H1 (cell line): ENCODE measurements around the gene STBD1. TPM values are rescaled to one million over a fixed set of nuclear protein-coding genes. Genes with fewer than 3 reads are reported as not detected.

Experiments
- CTCF ChIA-PET: fragments of 300-600 bp; sonication (Branson Sonifier 250); formaldehyde crosslinking; loops from one replicate; lab custom pipeline; 2021; ENCODE audit not compliant: partially characterized antibody; lab: Charles Lee
- POLR2A ChIA-PET: fragments of 300-600 bp; sonication (Branson Sonifier 250); formaldehyde crosslinking; loops from one replicate; lab custom pipeline; 2021; ENCODE audit warnings: inconsistent platforms; ENCODE audit not compliant: partially characterized antibody; lab: Charles Lee
- DNase-seq, 2 experiments: peaks; one replicate each; pipeline versions ENCODE4 v3.0.0 to v3.0.0-alpha.2; 2010 to 2022; ENCODE audit warnings: low spot score in 2 of 2, low read depth in 1 of 2, mixed read lengths in 1 of 2
- FAIRE-seq: peaks from 2 replicates; lab custom pipeline; 2011; peaks lifted over from hg19 to GRCh38; lab: Jason Lieb, UNC
- H2AFZ ChIP-seq: 2 replicates; pipeline ENCODE4 v1.8.1; 2012; ENCODE audit warnings: low read length, inconsistent platforms
- H2AK5ac ChIP-seq: 2 replicates; pipeline ENCODE4 v1.6.1; 2013; ENCODE audit warnings: low read depth, low read length
- H2BK120ac ChIP-seq: replicated peaks from 2 replicates; pipeline ENCODE3; 2013; ENCODE audit warnings: low read depth, low read length, inconsistent platforms
- H2BK12ac ChIP-seq: 2 replicates; pipeline ENCODE4 v1.6.1; 2013; ENCODE audit warnings: low read depth, low read length
- H2BK15ac ChIP-seq: 2 replicates; pipeline ENCODE4 v1.6.1; 2013; ENCODE audit warnings: low read length
- H2BK20ac ChIP-seq: 2 replicates; pipeline ENCODE4 v1.6.1; 2013; ENCODE audit warnings: low read length
- H2BK5ac ChIP-seq: 2 replicates; pipeline ENCODE4 v1.6.1; 2013; ENCODE audit warnings: low read depth, low read length
- H3K14ac ChIP-seq: 2 replicates; pipeline ENCODE4 v1.6.1; 2013; ENCODE audit warnings: inconsistent platforms; ENCODE audit not compliant: insufficient read length
- H3K18ac ChIP-seq: 2 replicates; pipeline ENCODE4 v1.6.1; 2013; ENCODE audit warnings: low read length; ENCODE audit errors: extremely low read depth
- H3K23ac ChIP-seq: 2 replicates; pipeline ENCODE4 v1.6.1; 2013; ENCODE audit warnings: inconsistent platforms; ENCODE audit not compliant: insufficient read length
- H3K23me2 ChIP-seq: 2 replicates; pipeline ENCODE4 v1.6.1; 2013; ENCODE audit warnings: low read depth, low read length
- H3K27ac ChIP-seq: 2 replicates; pipeline ENCODE4 v1.6.1; 2011; ENCODE audit warnings: low read depth, low read length, inconsistent platforms
- H3K27me3 ChIP-seq, 4 experiments: replicated peaks in 1 of 4; 1 replicate in 1 of 4; 2 replicates in 3 of 4; pipeline versions ENCODE4 v1.6.1 to v1.8.1; 2011 to 2013; ENCODE audit warnings: low read length in 3 of 4, mild to moderate bottlenecking in 3 of 4, inconsistent platforms in 2 of 4, mixed read lengths in 2 of 4, moderate library complexity in 1 of 4; ENCODE audit not compliant: control insufficient read depth in 3 of 4, insufficient read depth in 3 of 4; ENCODE audit errors: extremely low read depth in 1 of 4
- H3K36me3 ChIP-seq, 4 experiments: 2 replicates each; pipeline versions ENCODE4 v1.6.1 to v1.8.1; 2011 to 2013; ENCODE audit warnings: mild to moderate bottlenecking in 4 of 4, low read length in 3 of 4, moderate library complexity in 2 of 4, control low read depth in 1 of 4, inconsistent platforms in 1 of 4; ENCODE audit not compliant: insufficient read depth in 4 of 4, control insufficient read depth in 2 of 4
- H3K4ac ChIP-seq: replicated peaks from 2 replicates; pipeline ENCODE3; 2013; ENCODE audit warnings: low read length, low read depth, mixed read lengths, inconsistent platforms; ENCODE audit not compliant: insufficient read length
- H3K4me1 ChIP-seq, 4 experiments: replicated peaks in 1 of 4; 1 replicate in 1 of 4; 2 replicates in 3 of 4; pipeline versions ENCODE4 v1.6.1 to v1.8.1; 2011 to 2013; ENCODE audit warnings: low read length in 3 of 4, inconsistent platforms in 2 of 4, mixed read lengths in 1 of 4; ENCODE audit not compliant: insufficient read depth in 4 of 4, control insufficient read depth in 3 of 4
- H3K4me2 ChIP-seq, 2 experiments: 2 replicates each; pipeline versions ENCODE4 v1.6.1 to v1.8.1; 2011 to 2013; ENCODE audit warnings: low read depth in 2 of 2, low read length in 2 of 2, control low read depth in 1 of 2, inconsistent platforms in 1 of 2, mild to moderate bottlenecking in 1 of 2; ENCODE audit not compliant: insufficient read depth in 1 of 2
- H3K4me3 ChIP-seq, 4 experiments: fragments of 200-600, 300-600 bp in 1 of 4; sonication (generic), shearing (Covaris generic), sonication (Bioruptor Twin) in 1 of 4; 2 replicates each; pipeline versions ENCODE4 v1.5.1 to v1.8.1; 2011 to 2016; ENCODE audit warnings: low read length in 4 of 4, low read depth in 3 of 4, control low read depth in 2 of 4, inconsistent platforms in 2 of 4, mild to moderate bottlenecking in 2 of 4, mixed read lengths in 1 of 4, moderate library complexity in 1 of 4; ENCODE audit not compliant: insufficient read depth in 2 of 4; ENCODE audit errors: extremely low read depth in 1 of 4
- H3K56ac ChIP-seq: replicated peaks from 2 replicates; pipeline ENCODE3; 2013; ENCODE audit warnings: low read depth, mild to moderate bottlenecking, mixed read lengths, low read length, inconsistent platforms; ENCODE audit not compliant: insufficient read length
- H3K79me1 ChIP-seq: 2 replicates; pipeline ENCODE4 v1.6.1; 2013; ENCODE audit warnings: low read depth, low read length, control low read depth
- H3K79me2 ChIP-seq, 2 experiments: 2 replicates each; pipeline versions ENCODE4 v1.6.1 to v1.8.1; 2012 to 2013; ENCODE audit warnings: low read length in 2 of 2, mild to moderate bottlenecking in 2 of 2, inconsistent platforms in 1 of 2; ENCODE audit not compliant: insufficient read depth in 2 of 2, control insufficient read depth in 1 of 2
- H3K9ac ChIP-seq, 4 experiments: replicated peaks in 1 of 4; 1 replicate in 1 of 4; 2 replicates in 3 of 4; pipeline versions ENCODE4 v1.6.1 to v1.8.1; 2011 to 2013; ENCODE audit warnings: low read depth in 3 of 4, low read length in 3 of 4, control low read depth in 2 of 4, mild to moderate bottlenecking in 2 of 4, moderate library complexity in 2 of 4, inconsistent platforms in 1 of 4; ENCODE audit errors: extremely low read depth in 1 of 4
- H3K9me3 ChIP-seq, 2 experiments: 2 replicates each; pipeline versions ENCODE4 v1.6.1 to v1.8.1; 2012 to 2013; ENCODE audit warnings: mild to moderate bottlenecking in 2 of 2, moderate library complexity in 2 of 2, control low read depth in 1 of 2, inconsistent platforms in 1 of 2, low read depth in 1 of 2, low read length in 1 of 2, mixed read lengths in 1 of 2; ENCODE audit not compliant: insufficient read depth in 2 of 2
- H4K20me1 ChIP-seq, 2 experiments: replicated peaks in 1 of 2; 2 replicates each; pipeline versions ENCODE3 to v1.8.1; 2011 to 2013; ENCODE audit warnings: inconsistent platforms in 2 of 2, low read length in 2 of 2, mild to moderate bottlenecking in 1 of 2; ENCODE audit not compliant: insufficient read depth in 2 of 2, control insufficient read depth in 1 of 2
- H4K5ac ChIP-seq: 2 replicates; pipeline ENCODE4 v1.6.1; 2013; ENCODE audit warnings: low read length, low read depth, mixed read lengths, inconsistent platforms; ENCODE audit not compliant: insufficient read length
- H4K8ac ChIP-seq: 2 replicates; pipeline ENCODE4 v1.8.0; 2013; ENCODE audit warnings: mild to moderate bottlenecking, moderate library complexity, low read length, inconsistent platforms; ENCODE audit not compliant: insufficient read depth; ENCODE audit errors: extremely low read depth
- H4K91ac ChIP-seq: replicated peaks from 2 replicates; pipeline ENCODE3; 2013; ENCODE audit warnings: low read length, mixed read lengths, inconsistent platforms; ENCODE audit not compliant: insufficient read length
- BACH1 ChIP-seq: IDR thresholded peaks from 2 replicates; pipeline ENCODE4 v1.6.1; 2012; ENCODE audit warnings: low read length, improper control_type of control experiment
- CHD1 ChIP-seq: IDR thresholded peaks from 2 replicates; pipeline ENCODE4 v1.6.1; 2012; ENCODE audit warnings: low read depth, low read length, improper control_type of control experiment
- CHD2 ChIP-seq: IDR thresholded peaks from 2 replicates; pipeline ENCODE4 v1.6.1; 2012; ENCODE audit warnings: low read length, improper control_type of control experiment
- MAX ChIP-seq: IDR thresholded peaks from 2 replicates; pipeline ENCODE4 v1.6.1; 2012; ENCODE audit warnings: inconsistent platforms
- POLR2AphosphoS5 ChIP-seq: IDR thresholded peaks from 2 replicates; pipeline ENCODE4 v1.6.1; 2011; ENCODE audit warnings: low read depth, low read length
- USF2 ChIP-seq: IDR thresholded peaks from 2 replicates; pipeline ENCODE4 v1.6.1; 2011; ENCODE audit warnings: low read length, improper control_type of control experiment
- WGBS, 2 experiments: shearing (Covaris generic) in 1 of 2; methylation state at CpG; one replicate each; pipeline versions ENCODE4 v1.1.6 to v1.1.7; 2013 to 2015; ENCODE audit warnings: low lambda C conversion rate in 2 of 2, mixed read lengths in 2 of 2, inconsistent platforms in 1 of 2, low coverage in 1 of 2, missing lambda C conversion rate in 1 of 2; ENCODE audit not compliant: insufficient replicate concordance in 2 of 2, insufficient coverage in 1 of 2, insufficient read length in 1 of 2; ENCODE audit errors: extremely low coverage in 1 of 2, missing lambda C conversion rate in 1 of 2; 5-methylcytosine and 5-hydroxymethylcytosine counted together
- polyA plus RNA-seq, 7 experiments: library from polyadenylated mRNA; depleted of rRNA in 3 of 7; stranded (reverse) in 5 of 7; unstranded in 2 of 7; fragments of >200 nt in 5 of 7; fragments of 200-250 nt in 2 of 7; gene quantifications; 1 replicate in 5 of 7; 2 replicates in 1 of 7; 4 replicates in 1 of 7; pipeline versions ENCODE4 v1.2.1 to v1.2.3, GENCODE V29; 2011 to 2013; ENCODE audit warnings: missing spikeins in 2 of 7, mixed read lengths in 2 of 7
- total RNA-seq: library from RNA; stranded (reverse); fragmentation: NEBNext Ultra II Directional; extraction: Animal tissue kit (Norgen Biotek cat#: 25700); gene quantifications from 2 replicates; pipeline ENCODE4 v1.2.1, GENCODE V29; 2021

STBD1 gene
- total and polyA plus RNA-seq, 2 of the 8 experiments (the other 6 are each of a cell fraction or from before 2014, with no cell fraction given) = 0.45 to 1.7 TPM

DNA sequence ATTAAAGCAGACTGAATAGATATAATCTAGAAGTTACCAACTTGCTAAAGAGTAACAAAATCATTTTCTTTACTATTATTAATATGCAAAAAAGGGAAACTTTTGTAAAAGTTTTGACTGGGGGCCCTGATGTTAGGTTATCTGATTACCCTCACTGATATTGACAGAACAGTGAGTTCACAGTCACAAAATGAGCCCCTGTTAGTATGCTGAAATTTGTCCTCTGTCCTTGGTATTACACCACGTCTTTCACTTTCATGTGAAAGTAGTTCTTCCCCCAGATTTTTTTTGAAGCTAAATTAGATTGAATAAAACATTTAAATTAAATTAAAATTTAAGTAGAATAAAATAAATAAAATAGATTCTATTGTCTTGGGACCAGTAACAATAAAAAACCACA lies 5.9 kb downstream of the STBD1 start:
- Histone ChIP-seq H3K79me2 (no peaks in the 10 kb centered on the region), H3K9me3 (no peaks in the 10 kb centered on the region), H3K4me1 (no peaks in the 10 kb centered on the region), H4K8ac (no peak overlapping the region), H4K5ac (no peak overlapping the region), H2BK12ac (no peak overlapping the region), H3K23ac (no peak overlapping the region), H2BK120ac (no peak overlapping the region), H2BK5ac (no peak overlapping the region), H4K20me1 (no peaks in the 10 kb centered on the region), H2BK20ac (no peak overlapping the region), H3K79me1 (no peaks in the 10 kb centered on the region), H2AK5ac (no peak overlapping the region), H3K14ac (no peak overlapping the region), H4K91ac (no peak overlapping the region), H3K23me2 (no peaks in the 10 kb centered on the region; the same call in 1 of the 2 replicates), H3K18ac (no peak overlapping the region), H3K36me3 (peaks cover 0 to 4% (median 0%) of the 10 kb centered on the region in 4 experiments; a peak in 2 of 8 replicates)
- DNase-seq = no peak
- ChIA-PET CTCF (interaction anchor here (1.1 to 1.5 kb wide), 2 partner anchors 22 to 133 kb away, joined by 3 to 5 read pairs; no protein-coding TSS in a partner anchor), POLR2A (no interaction called here)
- FAIRE-seq = no peak
- no peak for TF ChIP-seq POLR2AphosphoS5
- no peak for TF ChIP-seq CHD2
- no peak for TF ChIP-seq CHD1
- no peak for TF ChIP-seq MAX
- TF ChIP-seq BACH1 = no peak
- TF ChIP-seq USF2 = no peak
- TF ChIP-seq, all 59 proteins: peak for 0
- Histone ChIP-seq H3K4ac (no peak overlapping the region), H2BK15ac (no peak overlapping the region), H3K4me2 (no peak overlapping the region), H3K56ac (no peak overlapping the region), H3K27ac (no peak overlapping the region), H2AFZ (no peak overlapping the region), H3K27me3 (no peaks in the 10 kb centered on the region), H3K4me3 (no peak overlapping the region), H3K9ac (no peak overlapping the region)
- 81% methylated on average over 1 of the region's 1 CpG; no CpG with 5 or more reads in 1 of the 2 experiments for WGBS, 2 experiments
